Endothelial cell of umbilical vein (primary cell): ENCODE measurements around the gene RAX.

ENCODE experiments used
- EZH2 ChIP-seq: IDR thresholded peaks from 2 replicates; pipeline ENCODE4 v1.6.1; 2012; ENCODE audit warnings: borderline replicate concordance, low read depth, mild to moderate bottlenecking, moderate library complexity, low read length, inconsistent platforms; ENCODE audit not compliant: severe bottlenecking
- FOS ChIP-seq: IDR thresholded peaks from 2 replicates; pipeline ENCODE4 v1.6.1; 2011; ENCODE audit warnings: mild to moderate bottlenecking, low read length, moderate library complexity, borderline replicate concordance; ENCODE audit not compliant: insufficient read depth
- JUN ChIP-seq: IDR thresholded peaks from 2 replicates; pipeline ENCODE4 v1.6.1; 2011; ENCODE audit warnings: borderline replicate concordance, low read depth; ENCODE audit not compliant: insufficient read length, insufficient read depth
- MYC ChIP-seq: IDR thresholded peaks from one replicate; pipeline ENCODE4 v1.6.1; 2011; ENCODE audit warnings: mild to moderate bottlenecking, low read depth, low read length
- POLR2A ChIP-seq: IDR thresholded peaks from 2 replicates; pipeline ENCODE4 v1.6.1; 2012; ENCODE audit warnings: low read depth, mild to moderate bottlenecking, control low read depth, low read length
- POLR2AphosphoS5 ChIP-seq: IDR thresholded peaks from 2 replicates; pipeline ENCODE4 v1.6.1; 2012; ENCODE audit warnings: low read depth, mild to moderate bottlenecking, control low read depth, low read length, moderate library complexity; ENCODE audit not compliant: insufficient read depth
- TF ChIP-seq, protein P1 (sequence below): IDR thresholded peaks from 2 replicates; pipeline ENCODE4 v1.6.1; 2011; ENCODE audit not compliant: insufficient read depth, insufficient read length
- TF ChIP-seq, protein P2 (sequence below), 2 donors: IDR thresholded peaks; 1 replicate in 1 of 2; 2 replicates in 1 of 2; pipeline ENCODE4 v1.5.1; 2011; ENCODE audit warnings: low read length in 2 of 2, mild to moderate bottlenecking in 2 of 2, moderate library complexity in 2 of 2, control low read depth in 1 of 2, inconsistent platforms in 1 of 2, low read depth in 1 of 2; ENCODE audit not compliant: insufficient read depth in 1 of 2; ENCODE audit errors: extremely low read depth in 1 of 2

DNA sequence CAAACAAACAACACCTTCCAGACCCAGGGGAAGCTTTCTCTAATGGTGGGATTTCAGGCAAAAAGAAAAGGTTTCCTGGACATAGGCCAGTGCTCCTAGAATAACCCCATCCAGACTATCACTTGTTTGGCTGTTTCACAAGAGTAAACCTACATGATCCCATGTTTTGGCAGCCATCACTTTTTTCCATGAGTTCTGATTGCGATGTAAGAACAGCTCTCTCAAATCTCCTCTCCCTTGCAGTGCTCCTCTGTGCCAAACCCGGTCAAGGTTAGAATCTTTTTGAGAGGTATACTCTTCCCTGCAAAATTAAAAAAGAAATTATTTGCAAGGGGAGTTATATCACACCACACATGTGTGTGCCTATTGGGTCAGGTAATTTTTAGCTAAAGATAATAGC lies 41.4 kb downstream of the RAX start:
- TF ChIP-seq POLR2AphosphoS5 (no peak), POLR2A (no peak), FOS (no peak), MYC (no peak), EZH2 (no peak), JUN (no peak)
- TF ChIP-seq, protein P1, sequence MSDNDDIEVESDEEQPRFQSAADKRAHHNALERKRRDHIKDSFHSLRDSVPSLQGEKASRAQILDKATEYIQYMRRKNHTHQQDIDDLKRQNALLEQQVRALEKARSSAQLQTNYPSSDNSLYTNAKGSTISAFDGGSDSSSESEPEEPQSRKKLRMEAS, result no peak
- TF ChIP-seq, protein P2, sequence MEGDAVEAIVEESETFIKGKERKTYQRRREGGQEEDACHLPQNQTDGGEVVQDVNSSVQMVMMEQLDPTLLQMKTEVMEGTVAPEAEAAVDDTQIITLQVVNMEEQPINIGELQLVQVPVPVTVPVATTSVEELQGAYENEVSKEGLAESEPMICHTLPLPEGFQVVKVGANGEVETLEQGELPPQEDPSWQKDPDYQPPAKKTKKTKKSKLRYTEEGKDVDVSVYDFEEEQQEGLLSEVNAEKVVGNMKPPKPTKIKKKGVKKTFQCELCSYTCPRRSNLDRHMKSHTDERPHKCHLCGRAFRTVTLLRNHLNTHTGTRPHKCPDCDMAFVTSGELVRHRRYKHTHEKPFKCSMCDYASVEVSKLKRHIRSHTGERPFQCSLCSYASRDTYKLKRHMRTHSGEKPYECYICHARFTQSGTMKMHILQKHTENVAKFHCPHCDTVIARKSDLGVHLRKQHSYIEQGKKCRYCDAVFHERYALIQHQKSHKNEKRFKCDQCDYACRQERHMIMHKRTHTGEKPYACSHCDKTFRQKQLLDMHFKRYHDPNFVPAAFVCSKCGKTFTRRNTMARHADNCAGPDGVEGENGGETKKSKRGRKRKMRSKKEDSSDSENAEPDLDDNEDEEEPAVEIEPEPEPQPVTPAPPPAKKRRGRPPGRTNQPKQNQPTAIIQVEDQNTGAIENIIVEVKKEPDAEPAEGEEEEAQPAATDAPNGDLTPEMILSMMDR (IDR thresholded peaks at IDR 0.05; ENCODE audit: extremely low read depth in 1 of 2, insufficient read depth in 1 of 2, low read depth in 1 of 2, low read length in 2 of 2), result no peak
